H9 (cell line): ENCODE results near the gene CCL11. TPM values are rescaled to one million over a fixed set of nuclear protein-coding genes. Genes with fewer than 3 reads are reported as not detected.
A peak's percentile ranks its signal among the peaks of the same experiment; 100 is the strongest.

Source experiments
- DNase-seq: peaks from one replicate; pipeline ENCODE4 v3.0.0-alpha.2; 2017
- H2AFZ ChIP-seq: one replicate; pipeline ENCODE4 v1.6.1; 2013; ENCODE audit warnings: mild to moderate bottlenecking, low read length, control low read depth, moderate library complexity
- H2AK5ac ChIP-seq: 2 replicates; pipeline ENCODE4 v1.6.1; 2013; ENCODE audit warnings: low read length, control low read depth, mixed read lengths; ENCODE audit not compliant: insufficient read length
- H2BK120ac ChIP-seq: one replicate; pipeline ENCODE4 v1.6.1; 2013; ENCODE audit warnings: low read depth, mild to moderate bottlenecking, low read length, control low read depth, inconsistent platforms; ENCODE audit not compliant: poor library complexity, severe bottlenecking
- H2BK12ac ChIP-seq: 2 replicates; pipeline ENCODE4 v1.6.1; 2013; ENCODE audit warnings: low read length, control low read depth, mixed read lengths, low read depth; ENCODE audit not compliant: insufficient read length
- H2BK15ac ChIP-seq: 2 replicates; pipeline ENCODE4 v1.6.1; 2013; ENCODE audit warnings: low read depth, low read length, control low read depth
- H2BK20ac ChIP-seq: one replicate; pipeline ENCODE4 v1.6.1; 2013; ENCODE audit warnings: low read depth, mild to moderate bottlenecking, low read length, control low read depth, inconsistent platforms; ENCODE audit not compliant: poor library complexity, severe bottlenecking
- H2BK5ac ChIP-seq: 2 replicates; pipeline ENCODE4 v1.6.1; 2013; ENCODE audit warnings: low read length, control low read depth, mixed read lengths; ENCODE audit not compliant: insufficient read length
- H3K14ac ChIP-seq: 2 replicates; pipeline ENCODE4 v1.6.1; 2013; ENCODE audit warnings: low read length, control low read depth; ENCODE audit not compliant: insufficient read depth
- H3K18ac ChIP-seq: 2 replicates; pipeline ENCODE4 v1.6.1; 2013; ENCODE audit warnings: low read depth, mild to moderate bottlenecking, mixed read lengths, low read length, control low read depth; ENCODE audit not compliant: insufficient read length
- H3K23ac ChIP-seq: 2 replicates; pipeline ENCODE4 v1.6.1; 2013; ENCODE audit warnings: low read length, control low read depth, mixed read lengths, low read depth; ENCODE audit not compliant: insufficient read length
- H3K23me2 ChIP-seq: 2 replicates; pipeline ENCODE4 v1.6.1; 2013; ENCODE audit warnings: low read depth, mild to moderate bottlenecking, mixed read lengths, low read length, control low read depth; ENCODE audit not compliant: insufficient read length, poor library complexity, severe bottlenecking
- H3K27ac ChIP-seq: 2 replicates; pipeline ENCODE4 v1.5.1; 2013; ENCODE audit warnings: low read length, control low read depth, mixed read lengths, low read depth; ENCODE audit not compliant: insufficient read length
- H3K27me3 ChIP-seq: 2 replicates; pipeline ENCODE4 v1.6.1; 2013; ENCODE audit warnings: low read length, control low read depth, inconsistent platforms; ENCODE audit not compliant: insufficient read depth
- H3K4ac ChIP-seq: 2 replicates; pipeline ENCODE4 v1.6.1; 2013; ENCODE audit warnings: low read depth, mild to moderate bottlenecking, control low read depth, inconsistent platforms, low read length, moderate library complexity
- H3K4me1 ChIP-seq: 2 replicates; pipeline ENCODE4 v1.6.1; 2013; ENCODE audit warnings: low read length, control low read depth, inconsistent platforms; ENCODE audit not compliant: insufficient read depth
- H3K4me2 ChIP-seq: 2 replicates; pipeline ENCODE4 v1.6.1; 2013; ENCODE audit warnings: low read length, control low read depth, mixed read lengths; ENCODE audit not compliant: insufficient read length, insufficient read depth
- H3K56ac ChIP-seq: 2 replicates; pipeline ENCODE4 v1.6.1; 2013; ENCODE audit warnings: low read depth, mild to moderate bottlenecking, mixed read lengths, low read length, control low read depth; ENCODE audit not compliant: insufficient read length
- H3K79me1 ChIP-seq: 2 replicates; pipeline ENCODE4 v1.6.1; 2013; ENCODE audit warnings: low read depth, mild to moderate bottlenecking, moderate library complexity, low read length, control low read depth, inconsistent platforms; ENCODE audit not compliant: insufficient read depth, poor library complexity, severe bottlenecking
- H3K79me2 ChIP-seq: 2 replicates; pipeline ENCODE4 v1.6.1; 2013; ENCODE audit warnings: low read length, control low read depth, inconsistent platforms; ENCODE audit not compliant: insufficient read depth
- H3K9ac ChIP-seq: 2 replicates; pipeline ENCODE4 v1.6.1; 2013; ENCODE audit warnings: low read length, control low read depth, mixed read lengths; ENCODE audit not compliant: insufficient read length; ENCODE audit errors: extremely low read depth
- H3K9me3 ChIP-seq: one replicate; pipeline ENCODE4 v1.6.1; 2013; ENCODE audit warnings: low read depth, low read length, inconsistent platforms; ENCODE audit not compliant: control insufficient read depth
- H3T11ph ChIP-seq: one replicate; pipeline ENCODE4 v1.6.1; 2013; ENCODE audit warnings: mild to moderate bottlenecking, low read length, control low read depth, inconsistent platforms
- H4K20me1 ChIP-seq: one replicate; pipeline ENCODE4 v1.6.1; 2013; ENCODE audit not compliant: control insufficient read depth, insufficient read length, insufficient read depth
- H4K5ac ChIP-seq: 2 replicates; pipeline ENCODE4 v1.6.1; 2013; ENCODE audit warnings: low read depth, mild to moderate bottlenecking, mixed read lengths, low read length, control low read depth; ENCODE audit not compliant: insufficient read length
- H4K8ac ChIP-seq: replicated peaks from 2 replicates; pipeline ENCODE4 v1.6.1; 2013; ENCODE audit warnings: low read length, control low read depth, mixed read lengths, low read depth; ENCODE audit not compliant: insufficient read length
- H4K91ac ChIP-seq: 2 replicates; pipeline ENCODE4 v1.6.1; 2013; ENCODE audit warnings: low read depth, mild to moderate bottlenecking, moderate library complexity, mixed read lengths, low read length, control low read depth; ENCODE audit not compliant: insufficient read length
- H3K27ac Mint-ChIP-seq, 3 experiments: 2 replicates in 2 of 3; 3 replicates in 1 of 3; pipeline ENCODE4 v1.8.0; 2020 to 2021; ENCODE audit warnings: mixed read lengths in 3 of 3, mild to moderate bottlenecking in 1 of 3, moderate library complexity in 1 of 3
- H3K27me3 Mint-ChIP-seq: 2 replicates; pipeline ENCODE4 v1.8.0; 2021; ENCODE audit warnings: low read depth, mild to moderate bottlenecking, moderate library complexity, mixed read lengths
- H3K36me3 Mint-ChIP-seq, 3 experiments: 2 replicates in 2 of 3; 3 replicates in 1 of 3; pipeline ENCODE4 v1.8.0; 2020 to 2021; ENCODE audit warnings: low read depth in 3 of 3, mixed read lengths in 3 of 3; ENCODE audit not compliant: insufficient read depth in 1 of 3
- H3K4me1 Mint-ChIP-seq, 2 experiments: 2 replicates each; pipeline ENCODE4 v1.8.0; 2020; ENCODE audit warnings: mixed read lengths in 2 of 2
- H3K4me3 Mint-ChIP-seq, 2 experiments: 2 replicates in 1 of 2; 3 replicates in 1 of 2; pipeline ENCODE4 v1.8.0; 2020 to 2021; ENCODE audit warnings: mild to moderate bottlenecking in 2 of 2, mixed read lengths in 2 of 2, moderate library complexity in 1 of 2
- H3K9me3 Mint-ChIP-seq, 2 experiments: 2 replicates in 1 of 2; 3 replicates in 1 of 2; pipeline ENCODE4 v1.8.0; 2020; ENCODE audit warnings: mild to moderate bottlenecking in 2 of 2, mixed read lengths in 2 of 2, moderate library complexity in 1 of 2
- CTCF ChIP-seq: fragments of 200-600 bp; sonication (generic); conservative IDR thresholded peaks from 3 replicates; pipeline ENCODE4 v1.8.0; 2021; ENCODE audit warnings: antibody characterized with exemption, mild to moderate bottlenecking
- WGBS: extraction: QIAGEN DNeasy Blood & Tissue Kit; methylation state at CpG from one replicate; pipeline ENCODE4 v1.1.7; 2013; ENCODE audit warnings: missing lambda C conversion rate, low lambda C conversion rate, mixed read lengths; ENCODE audit not compliant: insufficient read length; ENCODE audit errors: extremely low coverage; 5-methylcytosine and 5-hydroxymethylcytosine counted together
- total RNA-seq: library from RNA; stranded (reverse); gene quantifications from 2 replicates; pipeline ENCODE4 v1.2.1, GENCODE V29; 2021

The CCL11 gene
- total RNA-seq, 1 experiment from 2014 or later: not detected

- no peak overlapping the region for H3K27ac ChIP-seq
- no peak overlapping the region for H3K9ac ChIP-seq
- H3K56ac ChIP-seq: no peak overlapping the region
- H2AFZ ChIP-seq: no peak overlapping the region
- H2BK15ac ChIP-seq: no peak overlapping the region
- no peak overlapping the region for H4K5ac ChIP-seq
- H3K36me3 Mint-ChIP-seq: no peaks in the 10 kb centered on the region
- H3K79me2 ChIP-seq: no peaks in the 10 kb centered on the region
- H3K4me3 Mint-ChIP-seq: no peak overlapping the region; a peak in 1 of 5 replicates
- peaks cover 12 to 14% of the 10 kb centered on the region in 2 experiments for H3K4me1 Mint-ChIP-seq
- no peak overlapping the region for H3K18ac ChIP-seq
- no peaks in the 10 kb centered on the region for H3K4me1 ChIP-seq
- H4K91ac ChIP-seq: no peak overlapping the region
- no peaks in the 10 kb centered on the region for H4K20me1 ChIP-seq
- no peaks in the 10 kb centered on the region for H3K27me3 ChIP-seq
- H2BK12ac ChIP-seq: no peak overlapping the region
- no peaks in the 10 kb centered on the region; the same call in none of the 2 replicates for H3K27me3 Mint-ChIP-seq
- no peaks in the 10 kb centered on the region for H3K9me3 Mint-ChIP-seq
- no peak overlapping the region for H2BK120ac ChIP-seq
- H3T11ph ChIP-seq: no peak overlapping the region
- no peak overlapping the region for H2BK20ac ChIP-seq
- no peak overlapping the region for H3K4me2 ChIP-seq
- H2BK5ac ChIP-seq: no peak overlapping the region
- peak overlapping the region in 1 of 3 experiments; percentile 18; a peak in 1 of 7 replicates for H3K27ac Mint-ChIP-seq
- H3K23me2 ChIP-seq: no peaks in the 10 kb centered on the region
- H3K79me1 ChIP-seq: no peaks in the 10 kb centered on the region
- no peak overlapping the region for H3K4ac ChIP-seq
- no peak overlapping the region for H3K14ac ChIP-seq
- no CpG with 5 or more reads among the region's 8 CpGs for WGBS
- no peaks in the 10 kb centered on the region for H3K9me3 ChIP-seq
- no peak overlapping the region for H4K8ac ChIP-seq
- TF ChIP-seq CTCF: no peak
- no peak overlapping the region for H3K23ac ChIP-seq
- DNase-seq: no peak
- H2AK5ac ChIP-seq: no peak overlapping the region
Observed at GRCh38 chr17:34242587-34243363, 42.8 kb upstream of the CCL11 start.
